ENCODE results near the gene MAT1A.

Gene MAT1A

DNA sequence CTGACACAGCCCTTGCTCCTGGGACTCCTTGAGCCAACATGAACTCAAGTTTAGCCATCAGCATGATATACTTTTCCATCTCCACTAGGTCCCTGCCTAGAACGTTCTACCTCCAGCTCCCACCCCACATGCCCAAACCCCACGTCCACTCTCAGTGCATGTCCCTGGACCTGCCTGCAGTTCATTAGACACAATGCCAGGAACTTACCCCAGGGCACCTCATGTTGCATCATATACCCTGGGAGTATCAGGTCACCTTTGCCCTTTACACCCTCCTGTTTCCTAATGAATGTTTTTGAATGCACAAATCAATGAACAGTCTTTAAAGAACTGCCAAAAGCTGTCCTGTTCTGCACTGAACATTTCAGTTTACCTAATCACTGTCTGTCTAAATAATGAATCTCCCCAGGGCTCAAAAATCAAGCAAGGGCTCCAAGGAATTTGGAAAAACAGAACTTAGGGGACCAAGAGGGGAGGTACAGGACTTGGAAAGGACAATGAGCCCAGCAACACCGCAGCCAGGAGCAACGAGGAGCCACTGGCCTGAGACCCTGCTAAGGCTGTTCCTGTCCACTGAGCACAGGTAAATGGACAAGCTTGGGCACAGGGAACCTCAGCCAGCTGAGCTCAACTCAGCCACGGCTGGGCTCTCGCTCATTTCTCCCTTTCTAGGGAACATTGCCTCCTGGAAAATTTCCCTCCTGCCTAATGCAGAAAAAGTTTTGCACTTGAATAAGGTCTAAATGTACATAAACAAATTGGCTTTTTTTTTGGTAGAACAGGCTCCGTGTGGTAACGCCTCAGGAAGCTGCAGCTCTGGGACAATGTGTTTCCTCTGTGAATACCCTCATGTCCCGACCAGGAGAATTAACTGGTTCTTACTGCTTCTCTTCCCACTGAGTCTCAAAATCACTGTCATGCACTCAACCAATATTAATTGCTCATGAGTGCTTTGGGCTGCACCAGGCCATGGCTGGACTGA lies 7.4 kb downstream of the MAT1A start:
- DNase-seq = no peak

DNA sequence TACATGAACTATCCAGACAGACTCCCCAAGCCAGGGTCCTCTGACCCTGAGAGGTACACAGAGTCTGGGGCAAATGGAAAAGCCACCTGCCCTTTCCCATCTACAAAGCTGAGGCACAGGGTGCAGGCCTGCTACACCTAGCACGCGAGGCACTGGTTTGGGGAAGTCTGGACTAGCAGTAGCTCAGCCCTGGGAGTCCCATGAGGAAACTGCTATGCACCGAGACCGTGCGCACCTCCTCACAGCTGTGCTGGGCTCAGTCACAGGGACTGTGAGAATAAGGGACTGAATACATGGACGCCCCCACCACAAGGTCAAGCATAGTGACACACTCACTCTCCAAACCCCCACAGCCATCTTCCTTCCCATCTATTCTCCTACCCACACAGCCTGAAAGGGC lies 8.2 kb downstream of the MAT1A start:
- DNase-seq = no peak

GRCh38 chr10:80280071-80280800 lies 9.2 kb downstream of the MAT1A start:
- DNase-seq = no peak

- DNase-seq = no peak
These were observed 10.3 kb downstream of the MAT1A start for GRCh38 chr10:80279146-80279545.

GRCh38 chr10:80278480-80278879 lies 11.0 kb downstream of the MAT1A start:
- no peak for DNase-seq

- no peak for DNase-seq
These were observed 11.7 kb downstream of the MAT1A start for GRCh38 chr10:80277567-80278250.

GRCh38 chr10:80277016-80277415 lies 12.4 kb downstream of the MAT1A start:
- DNase-seq = no peak

DNA sequence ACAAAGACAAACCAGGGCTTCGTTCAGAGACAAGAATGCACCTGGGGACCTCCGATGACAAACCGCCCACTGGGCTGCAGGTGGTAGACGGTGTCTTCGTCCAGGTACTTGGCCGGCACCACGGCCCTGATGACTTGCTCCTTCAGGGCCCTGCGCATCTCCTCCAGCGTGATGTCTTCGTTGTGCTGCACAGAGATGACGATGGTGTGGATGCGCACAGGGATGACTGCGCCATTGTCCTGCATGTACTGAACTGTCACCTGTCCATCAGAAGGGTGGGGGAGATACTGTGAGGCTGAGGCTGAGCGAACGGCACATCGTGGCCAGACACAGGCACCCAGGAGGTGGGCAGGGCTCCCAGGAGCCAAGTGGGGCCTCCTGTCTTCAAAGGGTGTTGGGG lies 13.1 kb downstream of the MAT1A start:
- DNase-seq = no peak

DNA sequence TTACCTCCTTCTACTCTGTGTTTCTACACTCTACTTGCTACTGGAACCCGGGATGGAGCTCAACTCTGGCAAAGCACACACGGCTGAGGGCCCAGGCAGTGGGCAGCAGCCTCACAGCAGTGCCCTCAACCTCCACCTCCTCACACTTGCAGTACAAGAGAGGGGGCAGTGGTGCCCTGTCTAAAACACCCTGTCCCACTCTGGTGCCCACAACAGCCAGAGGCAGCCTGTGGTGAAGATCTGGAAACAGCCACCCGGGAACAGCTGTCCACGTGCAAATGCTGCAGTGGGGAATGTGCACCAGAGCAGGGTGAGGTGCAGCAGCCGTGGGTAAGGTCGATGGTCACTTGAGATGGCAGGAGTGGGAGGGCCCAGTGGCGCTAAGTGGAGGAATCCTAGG lies 13.7 kb downstream of the MAT1A start:
- no peak for DNase-seq

DNA sequence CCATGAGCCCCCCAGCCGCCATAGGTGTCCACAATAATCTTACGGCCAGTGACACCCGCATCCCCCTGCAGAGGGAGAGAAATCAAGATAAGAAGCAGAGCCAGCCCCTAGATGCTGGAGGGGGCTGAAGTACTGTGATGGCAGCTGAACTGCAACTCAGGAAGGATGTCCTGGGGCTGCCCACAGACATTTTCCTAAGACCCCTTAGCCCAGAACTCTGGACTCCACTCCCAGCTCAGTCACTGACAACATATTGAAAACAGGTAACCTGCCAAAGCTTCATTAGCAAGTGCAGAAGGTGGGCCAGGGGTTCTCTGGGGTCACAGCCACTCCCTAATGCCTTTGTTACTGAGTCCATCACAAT lies 14.3 kb downstream of the MAT1A start:
- DNase-seq = no peak

- no peak for DNase-seq
These were observed 14.9 kb downstream of the MAT1A start for GRCh38 chr10:80274396-80275134.

- DNase-seq = no peak
These were observed 15.8 kb downstream of the MAT1A start for GRCh38 chr10:80273523-80274170.

- DNase-seq = no peak
These were observed 16.5 kb downstream of the MAT1A start for GRCh38 chr10:80272793-80273522.

GRCh38 chr10:80271416-80271815 lies 18.0 kb downstream of the MAT1A start:
- no peak for DNase-seq

GRCh38 chr10:80270887-80271286 lies 18.6 kb downstream of the MAT1A start:
- no peak for DNase-seq

DNA sequence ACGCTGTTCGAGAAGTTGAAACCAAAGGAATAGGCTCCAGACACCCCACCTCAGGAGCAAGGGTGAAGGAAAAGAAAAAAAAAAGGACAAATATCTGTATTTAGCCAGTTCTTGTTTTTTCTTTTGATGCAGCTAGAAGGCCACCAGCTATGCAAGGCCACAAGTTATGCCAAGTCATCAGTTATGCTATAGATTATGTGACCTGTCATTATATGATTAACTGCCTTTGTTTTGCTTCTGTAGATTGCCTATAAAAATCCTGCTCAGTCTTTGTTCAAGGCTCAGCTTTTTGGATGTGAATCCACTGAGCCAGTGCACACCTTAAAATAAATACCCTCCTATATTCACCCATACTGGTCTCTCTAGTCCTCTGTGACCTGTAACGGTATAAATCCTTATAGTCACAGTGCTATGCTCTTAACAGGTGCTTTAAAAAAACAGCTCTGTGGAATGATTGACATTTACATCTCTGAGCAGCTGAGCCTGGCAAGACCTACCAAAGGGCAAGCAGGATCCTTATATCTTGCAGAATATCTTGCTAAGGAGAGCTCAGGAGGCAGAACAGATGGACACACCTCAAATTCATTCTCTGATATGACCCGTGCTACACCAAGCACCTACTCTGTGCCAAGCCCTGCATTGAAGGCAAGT lies 20.4 kb downstream of the MAT1A start:
- no peak for DNase-seq

DNA sequence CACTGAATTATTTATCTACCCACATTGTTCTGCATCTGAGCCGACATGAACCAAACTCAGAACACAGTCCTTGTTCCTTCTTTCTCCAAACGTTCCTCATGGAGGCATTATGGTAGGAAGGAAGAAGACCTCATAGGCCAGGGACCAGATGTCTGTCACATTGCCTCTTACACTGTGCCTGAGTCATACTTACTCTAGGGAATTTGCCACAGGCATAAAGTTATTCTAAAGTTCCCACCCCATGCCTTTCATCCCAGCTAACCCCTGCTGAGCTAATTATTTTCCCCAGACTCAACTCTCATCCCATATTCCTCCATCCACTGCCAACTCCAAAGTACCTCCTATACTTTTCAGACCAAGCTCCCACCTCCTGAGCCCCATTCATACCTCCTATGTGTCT lies 21.2 kb downstream of the MAT1A start:
- no peak for DNase-seq

- DNase-seq = no peak
These were observed 23.0 kb downstream of the MAT1A start for GRCh38 chr10:80266513-80266863.

DNA sequence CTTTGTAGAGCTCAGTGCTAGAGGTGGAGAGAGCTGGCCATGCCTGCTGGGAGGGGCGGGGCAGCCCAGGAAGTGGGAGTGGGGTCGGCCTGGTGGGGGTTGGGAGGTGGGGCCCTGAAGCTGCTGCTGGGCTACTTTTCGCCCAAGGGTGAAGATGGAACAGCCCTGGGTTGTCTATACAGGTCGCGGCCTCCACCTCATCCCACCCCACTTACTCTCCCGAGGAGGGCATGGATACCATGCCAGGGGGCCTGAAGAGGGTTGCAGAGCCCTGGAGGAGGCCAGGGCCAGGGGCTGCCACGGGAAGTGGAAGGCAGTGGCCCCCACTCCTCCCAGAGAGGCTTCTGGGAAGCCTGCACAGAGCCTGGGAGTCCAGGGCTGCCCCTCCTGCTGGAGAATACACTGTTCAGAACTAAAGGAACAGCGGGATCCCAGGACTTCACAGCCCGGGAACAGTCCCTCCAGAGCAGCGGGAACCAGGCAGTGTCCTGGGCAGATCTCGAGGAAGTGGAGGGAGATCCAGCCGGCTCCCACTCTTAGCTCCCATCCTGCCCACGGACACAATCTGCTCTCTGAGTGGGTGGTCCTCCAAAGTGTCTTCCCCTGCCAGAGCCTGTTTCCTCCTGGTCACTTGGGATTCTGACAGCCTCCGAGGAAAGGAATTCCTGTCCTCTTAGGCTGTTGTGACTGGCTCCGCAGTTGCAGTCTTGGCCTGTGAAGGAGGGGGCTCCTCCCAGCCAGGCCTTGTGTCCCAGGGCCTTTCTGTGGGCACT lies 23.5 kb downstream of the MAT1A start:
- DNase-seq = no peak
